HepG2 (cell line): ENCODE measurements around the gene MRFAP1.

Experiments used
- RBM39 ChIP-seq: fragments of 200-400 bp; formaldehyde crosslinking; IDR thresholded peaks from one replicate; pipeline ENCODE4 v1.6.1; 2018; ENCODE audit warnings: antibody characterized with exemption, mild to moderate bottlenecking, low read depth, low read length; ENCODE audit not compliant: poor library complexity, severe bottlenecking
- TF ChIP-seq, protein P1 (sequence below): sonication (generic); formaldehyde crosslinking; IDR thresholded peaks from 2 replicates; pipeline ENCODE4 v1.4.0; 2020; ENCODE audit warnings: missing genetic modification reagents
- TF ChIP-seq, protein P2 (sequence below): sonication (generic); formaldehyde crosslinking; IDR thresholded peaks from 2 replicates; pipeline ENCODE4 v1.5.0; 2020; ENCODE audit warnings: mild to moderate bottlenecking, missing genetic modification reagents, moderate library complexity

DNA sequence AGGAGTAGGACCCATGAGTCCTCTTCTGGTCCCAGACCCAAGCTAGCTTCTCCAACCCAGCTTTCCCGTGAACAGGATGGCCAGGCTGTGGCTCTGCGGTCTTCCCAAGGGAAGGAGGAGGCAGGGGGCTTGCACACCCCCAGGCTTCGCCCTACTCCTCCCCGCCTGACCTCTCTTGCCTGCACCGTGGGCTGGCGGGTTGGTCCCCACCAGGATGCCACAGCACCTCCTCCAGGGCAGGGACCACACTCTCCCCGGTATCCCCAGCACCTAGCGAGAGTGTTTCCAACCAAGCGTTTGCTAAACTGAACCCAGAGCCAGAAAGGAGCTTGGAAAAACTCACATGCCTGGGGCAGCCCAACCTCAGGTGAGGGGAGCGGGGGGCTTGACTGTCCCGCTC is 44.2 kb downstream of the MRFAP1 start:
- no peak for TF ChIP-seq RBM39
- TF ChIP-seq, protein P1, sequence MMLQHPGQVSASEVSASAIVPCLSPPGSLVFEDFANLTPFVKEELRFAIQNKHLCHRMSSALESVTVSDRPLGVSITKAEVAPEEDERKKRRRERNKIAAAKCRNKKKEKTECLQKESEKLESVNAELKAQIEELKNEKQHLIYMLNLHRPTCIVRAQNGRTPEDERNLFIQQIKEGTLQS (CRISPR knock-in tag) = no peak
- TF ChIP-seq, protein P2, sequence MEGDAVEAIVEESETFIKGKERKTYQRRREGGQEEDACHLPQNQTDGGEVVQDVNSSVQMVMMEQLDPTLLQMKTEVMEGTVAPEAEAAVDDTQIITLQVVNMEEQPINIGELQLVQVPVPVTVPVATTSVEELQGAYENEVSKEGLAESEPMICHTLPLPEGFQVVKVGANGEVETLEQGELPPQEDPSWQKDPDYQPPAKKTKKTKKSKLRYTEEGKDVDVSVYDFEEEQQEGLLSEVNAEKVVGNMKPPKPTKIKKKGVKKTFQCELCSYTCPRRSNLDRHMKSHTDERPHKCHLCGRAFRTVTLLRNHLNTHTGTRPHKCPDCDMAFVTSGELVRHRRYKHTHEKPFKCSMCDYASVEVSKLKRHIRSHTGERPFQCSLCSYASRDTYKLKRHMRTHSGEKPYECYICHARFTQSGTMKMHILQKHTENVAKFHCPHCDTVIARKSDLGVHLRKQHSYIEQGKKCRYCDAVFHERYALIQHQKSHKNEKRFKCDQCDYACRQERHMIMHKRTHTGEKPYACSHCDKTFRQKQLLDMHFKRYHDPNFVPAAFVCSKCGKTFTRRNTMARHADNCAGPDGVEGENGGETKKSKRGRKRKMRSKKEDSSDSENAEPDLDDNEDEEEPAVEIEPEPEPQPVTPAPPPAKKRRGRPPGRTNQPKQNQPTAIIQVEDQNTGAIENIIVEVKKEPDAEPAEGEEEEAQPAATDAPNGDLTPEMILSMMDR = no peak
